Stimulated activated naive CD8-positive, alpha-beta T cell treated with anti-CD3 and anti-CD28 coated beads, Interleukin-15, amount 100 ng/mL, for 72 hours (primary cell): ENCODE results near the gene GLMN.
"Not testable (repeated sequence)": the region's sequence is repeated elsewhere in the genome, so short reads cannot be mapped to it uniquely, and the experiment has no call there.

ENCODE experiments used
- ATAC-seq: fragments of 150-1000 bp; cut with Tn5 transposase; 2 replicates; pipeline ENCODE4 v1.10.0; 2021; ENCODE audit warnings: mild to moderate bottlenecking, moderate library complexity
- DNase-seq, 2 donors: peaks; one replicate each; pipeline ENCODE4 v3.0.0; 2021 to 2022
- H3K27ac Mint-ChIP-seq, 2 donors: one replicate each; pipeline ENCODE4 v1.8.0; 2022; ENCODE audit warnings: mild to moderate bottlenecking in 2 of 2, mixed read lengths in 2 of 2, moderate library complexity in 2 of 2
- H3K27me3 Mint-ChIP-seq: one replicate; pipeline ENCODE4 v1.8.0; 2022; ENCODE audit warnings: mixed read lengths
- H3K4me1 Mint-ChIP-seq: one replicate; pipeline ENCODE4 v1.8.0; 2022; ENCODE audit warnings: mild to moderate bottlenecking, mixed read lengths
- H3K4me3 Mint-ChIP-seq, 2 donors: one replicate each; pipeline ENCODE4 v1.8.0; 2022; ENCODE audit warnings: mild to moderate bottlenecking in 2 of 2, mixed read lengths in 2 of 2, moderate library complexity in 1 of 2
- H3K9me3 Mint-ChIP-seq, 2 donors: one replicate each; pipeline ENCODE4 v1.8.0; 2022; ENCODE audit warnings: mixed read lengths in 2 of 2

Gene GLMN

DNA sequence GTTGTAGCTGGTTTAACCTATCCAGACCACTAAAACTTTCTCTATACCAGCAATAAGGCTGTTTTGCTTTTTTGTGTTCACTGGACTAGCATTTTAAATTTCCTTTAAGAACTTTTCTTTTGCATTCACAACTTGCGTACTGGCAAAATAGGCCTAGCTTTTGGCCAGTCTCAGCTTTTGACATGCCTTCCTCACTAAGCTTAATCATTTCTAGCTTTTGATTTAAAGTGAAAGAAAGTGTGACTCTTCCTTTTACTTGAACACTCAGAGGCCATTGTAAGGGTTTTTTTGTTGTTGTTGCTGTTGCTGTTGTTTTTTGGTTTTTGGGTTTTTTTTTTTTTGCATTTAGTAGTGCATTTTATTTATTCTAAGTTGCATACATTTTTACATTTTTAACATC, 15.2 kb upstream of the GLMN start:
- no peak for DNase-seq
- Mint-ChIP-seq H3K4me3 (peak overlapping the region; percentile 36 to 39), H3K9me3 (peaks cover 0 to 5% of the 10 kb centered on the region in 2 donors), H3K27ac (peak overlapping the region in 1 of 2 donors; percentile 89), H3K4me1 (peaks cover 55% of the 10 kb centered on the region), H3K27me3 (no peaks in the 10 kb centered on the region)
- no peak for ATAC-seq

DNA sequence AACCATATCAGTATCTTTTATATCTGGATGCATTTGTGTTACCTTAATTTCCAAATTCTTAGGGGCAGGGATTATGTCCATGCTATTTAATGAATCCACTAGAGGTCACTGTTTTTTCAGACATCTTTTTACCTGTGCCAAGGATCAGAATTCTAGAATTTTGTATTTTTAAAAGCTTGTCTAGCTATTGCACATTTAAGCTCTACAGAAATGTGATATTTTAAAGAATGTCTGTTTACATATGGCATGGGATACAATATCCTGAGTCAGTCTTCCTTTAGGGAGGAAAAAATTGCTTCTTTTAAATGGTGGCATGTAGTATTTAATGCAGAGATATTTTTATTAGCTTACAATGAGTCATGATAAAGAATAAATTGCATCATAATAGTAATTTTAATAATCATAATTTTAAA, 11.4 kb upstream of the GLMN start:
- ATAC-seq (peak; percentile 64), DNase-seq (no peak)
- peaks cover 24% of the 10 kb centered on the region for H3K4me1 Mint-ChIP-seq
- no peak overlapping the region for H3K4me3 Mint-ChIP-seq
- H3K9me3 Mint-ChIP-seq = peaks cover 0 to 5% of the 10 kb centered on the region in 2 donors
- H3K27me3 Mint-ChIP-seq = no peaks in the 10 kb centered on the region
- H3K27ac Mint-ChIP-seq = peak overlapping the region in 1 of 2 donors; percentile 11

DNA sequence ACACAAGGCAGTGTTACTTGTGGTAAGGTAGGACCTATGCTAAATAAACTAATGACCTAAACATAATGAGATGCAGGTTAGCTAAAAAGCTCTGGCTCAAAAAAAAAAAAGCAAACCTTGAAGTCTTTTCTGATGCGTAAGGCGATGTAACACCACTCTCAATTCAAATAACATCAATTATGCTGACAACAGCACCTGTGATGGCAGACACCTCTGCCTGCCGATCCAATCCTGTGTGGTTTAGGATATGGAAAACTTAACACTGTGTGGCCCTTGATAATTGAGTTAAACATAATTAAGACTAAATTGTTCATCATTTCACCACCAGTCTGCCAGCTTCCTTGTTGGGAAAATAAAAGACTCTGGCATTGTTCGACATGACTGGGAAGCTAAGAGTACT, 9.2 kb upstream of the GLMN start:
- Mint-ChIP-seq H3K9me3 (no peaks in the 10 kb centered on the region), H3K27ac (no peak overlapping the region), H3K4me1 (peaks cover 12% of the 10 kb centered on the region), H3K4me3 (no peak overlapping the region), H3K27me3 (no peaks in the 10 kb centered on the region)
- DNase-seq (no peak), ATAC-seq (no peak)

GRCh38 chr1:92306020-92306419, 7.2 kb upstream of the GLMN start:
- Mint-ChIP-seq H3K4me3 (no peak overlapping the region), H3K27me3 (no peaks in the 10 kb centered on the region), H3K27ac (peak overlapping the region in 1 of 2 donors; percentile 35), H3K4me1 (peaks cover 12% of the 10 kb centered on the region), H3K9me3 (no peaks in the 10 kb centered on the region)
- ATAC-seq = peak; percentile 35
- no peak for DNase-seq

GRCh38 chr1:92301021-92301420, 2.2 kb upstream of the GLMN start:
- DNase-seq (no peak), ATAC-seq (no peak)
- no peaks in the 10 kb centered on the region for H3K27me3 Mint-ChIP-seq
- no peak overlapping the region for H3K4me3 Mint-ChIP-seq
- peaks cover 34% of the 10 kb centered on the region for H3K4me1 Mint-ChIP-seq
- H3K27ac Mint-ChIP-seq = no peak overlapping the region
- no peaks in the 10 kb centered on the region for H3K9me3 Mint-ChIP-seq

- Mint-ChIP-seq H3K4me3 (peak overlapping the region; percentile 81 to 96), H3K4me1 (peaks cover 32% of the 10 kb centered on the region), H3K27me3 (no peaks in the 10 kb centered on the region), H3K9me3 (no peaks in the 10 kb centered on the region), H3K27ac (peak overlapping the region; percentile 88 to 99)
- DNase-seq (no peak), ATAC-seq (no peak)
These were observed 827 bp upstream of the GLMN start for GRCh38 chr1:92299477-92300150.

- ATAC-seq (peak; percentile 2), DNase-seq (no peak)
- peak overlapping the region; percentile 81 to 96 for H3K4me3 Mint-ChIP-seq
- no peaks in the 10 kb centered on the region for H3K9me3 Mint-ChIP-seq
- peaks cover 31% of the 10 kb centered on the region for H3K4me1 Mint-ChIP-seq
- no peaks in the 10 kb centered on the region for H3K27me3 Mint-ChIP-seq
- peak overlapping the region; percentile 88 to 99 for H3K27ac Mint-ChIP-seq
These were observed 594 bp downstream of the GLMN start for GRCh38 chr1:92298213-92298572.

DNA sequence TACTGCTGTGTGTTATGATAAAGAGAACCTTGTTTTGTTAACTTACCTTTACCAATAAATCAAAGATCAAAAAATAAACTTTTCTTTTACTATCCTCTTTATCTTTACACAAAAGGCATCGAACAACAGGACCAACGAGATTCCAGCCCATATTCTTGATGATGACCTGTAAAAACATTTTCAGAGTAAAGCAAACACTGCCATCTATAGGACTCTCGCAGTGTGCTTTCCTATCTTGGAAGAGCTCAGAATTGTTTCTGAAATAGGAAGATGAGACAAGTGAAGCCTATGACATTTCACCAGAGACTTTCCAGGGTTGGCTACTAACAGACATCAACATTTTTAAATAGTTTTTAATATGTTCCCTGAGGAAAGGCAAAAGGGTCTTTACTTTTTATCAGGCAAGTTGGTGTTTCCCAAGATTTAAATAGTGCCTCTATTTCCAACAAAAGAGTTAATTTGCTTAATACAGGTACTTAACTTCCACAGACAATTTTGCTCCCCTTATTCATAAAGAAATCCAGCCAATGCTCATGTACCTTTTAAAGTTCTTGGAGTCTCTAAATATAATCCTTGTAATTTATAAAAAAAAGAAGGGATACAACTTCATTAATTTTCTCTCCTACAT, 7.3 kb downstream of the GLMN start:
- H3K4me3 Mint-ChIP-seq = no peak overlapping the region
- H3K9me3 Mint-ChIP-seq = no peaks in the 10 kb centered on the region
- DNase-seq (no peak), ATAC-seq (no peak)
- H3K27ac Mint-ChIP-seq = no peak overlapping the region
- H3K4me1 Mint-ChIP-seq = peaks cover 11% of the 10 kb centered on the region
- H3K27me3 Mint-ChIP-seq = no peaks in the 10 kb centered on the region

GRCh38 chr1:92281411-92281810, 17.4 kb downstream of the GLMN start:
- not testable (repeated sequence) for H3K4me1 Mint-ChIP-seq, DNase-seq, H3K4me3 Mint-ChIP-seq, H3K9me3 Mint-ChIP-seq, ATAC-seq, H3K27me3 Mint-ChIP-seq, H3K27ac Mint-ChIP-seq

GRCh38 chr1:92279781-92280180, 19.0 kb downstream of the GLMN start:
- ATAC-seq, H3K27me3 Mint-ChIP-seq, H3K9me3 Mint-ChIP-seq, H3K4me3 Mint-ChIP-seq, H3K27ac Mint-ChIP-seq, DNase-seq, H3K4me1 Mint-ChIP-seq: not testable (repeated sequence)

DNA sequence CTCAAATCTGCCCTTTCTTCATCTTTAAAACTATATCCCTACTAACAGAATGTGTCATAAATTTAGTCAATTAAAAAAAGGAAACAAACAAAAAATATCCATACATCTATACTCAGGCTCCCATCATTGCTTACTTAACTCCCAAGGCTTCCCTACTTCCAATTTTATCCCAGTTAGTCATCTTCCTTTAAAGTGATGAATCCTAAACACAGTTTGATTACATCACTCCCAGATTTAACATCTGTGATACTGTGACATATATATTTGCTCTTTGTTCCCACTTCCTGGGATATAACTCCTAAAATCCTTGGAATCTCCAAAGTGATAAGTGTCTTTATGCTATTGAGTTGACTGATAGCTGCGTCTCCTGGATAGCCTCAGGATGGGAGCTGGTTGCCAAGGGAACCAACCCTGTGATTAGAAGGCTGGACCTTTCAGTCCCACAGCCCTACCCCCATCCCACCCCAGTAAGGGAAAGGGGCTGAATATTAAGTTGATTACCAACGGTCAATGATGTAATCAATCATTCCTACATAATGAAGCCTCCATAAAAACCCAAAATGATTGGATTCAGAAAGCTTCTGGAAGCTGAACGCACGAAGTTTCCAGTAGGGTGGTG, 21.6 kb downstream of the GLMN start:
- H3K9me3 Mint-ChIP-seq = no peaks in the 10 kb centered on the region
- DNase-seq (no peak), ATAC-seq (no peak)
- H3K27ac Mint-ChIP-seq = no peak overlapping the region
- H3K4me1 Mint-ChIP-seq = peaks cover 2% of the 10 kb centered on the region
- H3K4me3 Mint-ChIP-seq = no peak overlapping the region
- H3K27me3 Mint-ChIP-seq = no peaks in the 10 kb centered on the region

DNA sequence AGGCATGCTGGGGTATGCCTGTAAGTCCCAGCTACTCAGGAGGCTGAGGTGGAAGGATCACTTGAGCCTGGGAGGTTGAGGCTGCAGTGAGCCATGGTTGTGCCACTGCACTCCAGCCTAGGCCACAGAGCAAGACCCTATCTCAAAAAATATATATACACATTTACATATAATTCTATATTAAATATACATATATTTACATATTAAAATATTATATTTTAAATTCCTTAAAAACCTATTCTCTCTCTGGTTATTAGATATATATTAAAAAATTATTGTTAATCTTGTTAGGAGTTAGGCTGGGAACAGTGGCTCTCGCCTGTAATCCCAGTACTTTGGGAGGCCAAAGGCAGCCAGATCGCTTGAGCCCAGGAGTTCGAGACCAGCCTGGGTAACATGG, 22.7 kb downstream of the GLMN start:
- Mint-ChIP-seq H3K27me3 (no peaks in the 10 kb centered on the region), H3K4me3 (no peak overlapping the region), H3K9me3 (no peaks in the 10 kb centered on the region), H3K27ac (no peak overlapping the region), H3K4me1 (no peaks in the 10 kb centered on the region)
- DNase-seq (no peak), ATAC-seq (no peak)

GRCh38 chr1:92274939-92275338, 23.8 kb downstream of the GLMN start:
- Mint-ChIP-seq H3K27ac (no peak overlapping the region), H3K4me3 (no peak overlapping the region), H3K27me3 (no peaks in the 10 kb centered on the region), H3K9me3 (no peaks in the 10 kb centered on the region), H3K4me1 (no peaks in the 10 kb centered on the region)
- DNase-seq (no peak), ATAC-seq (no peak)

DNA sequence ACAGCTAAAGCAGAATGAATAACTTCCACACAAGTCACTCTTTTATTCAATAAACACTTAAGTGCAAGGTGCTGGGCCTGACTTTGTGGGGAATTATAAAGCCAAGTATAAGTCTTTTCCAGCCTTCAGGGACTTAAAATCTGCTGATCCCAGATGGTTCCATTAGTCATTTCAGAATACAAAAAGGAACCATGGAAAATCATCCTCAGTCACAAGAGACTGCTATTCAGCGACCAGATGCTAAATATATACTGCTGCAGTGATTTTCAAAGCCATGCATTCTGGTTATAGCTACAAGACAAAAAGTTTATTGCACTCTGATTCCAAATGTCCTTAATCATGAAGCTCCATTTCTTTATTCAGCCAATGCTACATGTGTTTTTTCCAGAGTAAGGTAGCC, 25.7 kb downstream of the GLMN start:
- ATAC-seq (no peak), DNase-seq (no peak)
- no peaks in the 10 kb centered on the region for H3K9me3 Mint-ChIP-seq
- no peak overlapping the region for H3K27ac Mint-ChIP-seq
- no peaks in the 10 kb centered on the region for H3K27me3 Mint-ChIP-seq
- no peaks in the 10 kb centered on the region for H3K4me1 Mint-ChIP-seq
- no peak overlapping the region for H3K4me3 Mint-ChIP-seq

- Mint-ChIP-seq H3K4me1 (no peaks in the 10 kb centered on the region), H3K9me3 (peaks cover 0 to 4% of the 10 kb centered on the region in 2 donors)
These were observed 36.3 kb downstream of the GLMN start for GRCh38 chr1:92262516-92262915.

DNA sequence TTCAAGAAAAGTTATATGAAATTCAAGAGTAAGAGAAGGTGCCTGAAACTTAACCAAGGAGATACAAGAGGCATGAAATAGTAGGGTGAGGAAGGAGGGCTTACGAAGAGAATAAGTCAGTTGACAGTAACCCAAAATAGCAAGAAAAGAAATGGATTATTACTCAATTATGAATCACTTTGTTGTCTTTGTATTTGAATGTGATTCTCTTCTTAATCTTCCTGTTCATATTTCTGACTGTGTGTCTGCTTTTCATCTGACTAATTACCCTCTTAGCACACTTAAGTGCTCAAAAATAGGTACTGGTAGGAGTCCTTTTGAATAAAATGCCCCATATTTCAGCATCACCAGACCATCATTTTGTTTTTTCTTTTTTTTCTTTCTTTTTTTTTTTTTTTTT, 39.4 kb downstream of the GLMN start:
- DNase-seq = no peak
- H3K4me1 Mint-ChIP-seq = no peaks in the 10 kb centered on the region
- H3K4me3 Mint-ChIP-seq = no peak overlapping the region
- no peak for ATAC-seq
- no peak overlapping the region for H3K27ac Mint-ChIP-seq
- no peaks in the 10 kb centered on the region for H3K27me3 Mint-ChIP-seq
- H3K9me3 Mint-ChIP-seq = peaks cover 19 to 23% of the 10 kb centered on the region in 2 donors

More at GRCh38 chr1:92262516-92262915, 36.3 kb downstream of the GLMN start:
- Mint-ChIP-seq H3K27ac (no peak overlapping the region), H3K27me3 (no peaks in the 10 kb centered on the region), H3K4me3 (no peak overlapping the region)
- ATAC-seq (no peak), DNase-seq (no peak)
